ENCODE data around the gene NCK2.

- TF ChIP-seq CTCF (conservative IDR thresholded peaks at IDR 0.05; ENCODE audit: low read depth, low read length) (no peak), EZH2 (IDR thresholded peaks at IDR 0.05; ENCODE audit: low read length, unreplicated experiment) (no peak)
Observed at GRCh38 chr2:105847056-105847455, 102.3 kb downstream of the NCK2 start.
